Small intestine (tissue), 7 donors: ENCODE measurements around the gene KIAA1328. TPM values are rescaled to one million over a fixed set of nuclear protein-coding genes. Genes with fewer than 3 reads are reported as not detected.

Source experiments
- DNase-seq, 2 donors: peaks; one replicate each; pipeline versions ENCODE4 v3.0.0 to v3.0.0-alpha.2; 2013
- FAIRE-seq: peaks from 2 replicates; lab custom pipeline; 2012; peaks lifted over from hg19 to GRCh38; lab: Jason Lieb, UNC
- H3K27ac ChIP-seq, 3 donors: one replicate each; pipeline ENCODE4 v1.5.1; 2013; ENCODE audit warnings: low read length in 2 of 3, mild to moderate bottlenecking in 2 of 3, control low read depth in 1 of 3, inconsistent platforms in 1 of 3, low read depth in 1 of 3, moderate library complexity in 1 of 3
- H3K27me3 ChIP-seq, 3 donors: one replicate each; pipeline ENCODE4 v1.6.1; 2013; ENCODE audit warnings: low read length in 3 of 3, inconsistent platforms in 1 of 3; ENCODE audit not compliant: control insufficient read depth in 3 of 3, insufficient read depth in 3 of 3
- H3K36me3 ChIP-seq, 3 donors: one replicate each; pipeline ENCODE4 v1.6.1; 2013; ENCODE audit warnings: low read length in 3 of 3, inconsistent platforms in 1 of 3, low read depth in 1 of 3, mild to moderate bottlenecking in 1 of 3, moderate library complexity in 1 of 3; ENCODE audit not compliant: control insufficient read depth in 3 of 3, insufficient read depth in 2 of 3
- H3K4me1 ChIP-seq, 3 donors: one replicate each; pipeline ENCODE4 v1.6.1; 2013; ENCODE audit warnings: low read length in 2 of 3, inconsistent platforms in 1 of 3, low read depth in 1 of 3, mild to moderate bottlenecking in 1 of 3, moderate library complexity in 1 of 3; ENCODE audit not compliant: control insufficient read depth in 3 of 3, insufficient read depth in 2 of 3
- H3K4me3 ChIP-seq, 3 donors: one replicate each; pipeline ENCODE4 v1.5.1; 2013; ENCODE audit warnings: low read length in 3 of 3, control low read depth in 1 of 3, inconsistent platforms in 1 of 3, low read depth in 1 of 3, mild to moderate bottlenecking in 1 of 3, moderate library complexity in 1 of 3
- H3K9me3 ChIP-seq, 2 donors: one replicate each; pipeline ENCODE4 v1.6.1; 2013; ENCODE audit warnings: low read depth in 1 of 2, low read length in 1 of 2; ENCODE audit not compliant: control insufficient read depth in 2 of 2, insufficient read depth in 1 of 2
- WGBS, 3 donors: extraction: QIAGEN DNeasy Blood & Tissue Kit; methylation state at CpG; one replicate each; pipeline ENCODE4 v1.1.7; 2013; 5-methylcytosine and 5-hydroxymethylcytosine counted together
- polyA plus RNA-seq, 4 donors: library from polyadenylated mRNA; stranded (reverse) in 3 of 4; unstranded in 1 of 4; fragments of 200-250 nt in 3 of 4; fragments of 120-200 nt in 1 of 4; gene quantifications; one replicate each; pipeline versions ENCODE4 v1.2.1 to v1.2.3, GENCODE V29; 2013
- donor health status: healthy with polysubstance abuse.
- donor health status: control.
- donor health status: control.
- donor health status: Bipolar disorder and iron deficiency.
- donor health status: healthy.

The KIAA1328 gene
- polyA plus RNA-seq, 4 donors = 1.8 to 6.8 (median 2.6) TPM

- no peak overlapping the region for H3K4me3 ChIP-seq
- WGBS, 3 donors = 93 to 97% (median 97%) methylated on average over 2 of the region's 2 CpGs
- H3K36me3 ChIP-seq = no peaks in the 10 kb centered on the region
- H3K27me3 ChIP-seq = no peaks in the 10 kb centered on the region
- peaks cover 0 to 8% of the 10 kb centered on the region in 2 donors for H3K9me3 ChIP-seq
- FAIRE-seq (no peak), DNase-seq (no peak)
- no peak overlapping the region for H3K27ac ChIP-seq
- H3K4me1 ChIP-seq = no peaks in the 10 kb centered on the region
Measured at GRCh38 chr18:37199741-37200140, 370.8 kb downstream of the KIAA1328 start.

- DNase-seq = peak in 1 of 2 donors; percentile 5
- no peaks in the 10 kb centered on the region for H3K27me3 ChIP-seq
- H3K4me1 ChIP-seq = no peaks in the 10 kb centered on the region
- no peaks in the 10 kb centered on the region for H3K36me3 ChIP-seq
- no peak overlapping the region for H3K27ac ChIP-seq
- H3K9me3 ChIP-seq = peaks cover 0 to 9% of the 10 kb centered on the region in 2 donors
- WGBS, 3 donors = 80 to 82% (median 80%) methylated on average over 1 of the region's 1 CpG
- FAIRE-seq = no peak
- no peak overlapping the region for H3K4me3 ChIP-seq
Measured at GRCh38 chr18:37207343-37207742, 378.4 kb downstream of the KIAA1328 start.

GRCh38 chr18:37210781-37211180 is 381.9 kb downstream of the KIAA1328 start:
- H3K4me3 ChIP-seq = no peak overlapping the region
- FAIRE-seq = no peak
- DNase-seq = no peak
- no peaks in the 10 kb centered on the region for H3K36me3 ChIP-seq
- H3K27me3 ChIP-seq = no peaks in the 10 kb centered on the region
- 72 to 87% (median 80%) methylated on average over 1 of the region's 1 CpG for WGBS, 3 donors
- no peaks in the 10 kb centered on the region for H3K9me3 ChIP-seq
- no peaks in the 10 kb centered on the region for H3K4me1 ChIP-seq
- H3K27ac ChIP-seq = no peak overlapping the region

GRCh38 chr18:37218022-37218590 is 389.2 kb downstream of the KIAA1328 start:
- Histone ChIP-seq H3K4me1 (no peaks in the 10 kb centered on the region), H3K36me3 (peaks cover 0 to 3% (median 2%) of the 10 kb centered on the region in 3 donors), H3K27me3 (no peaks in the 10 kb centered on the region), H3K9me3 (peaks cover 0 to 15% of the 10 kb centered on the region in 2 donors), H3K4me3 (no peak overlapping the region), H3K27ac (no peak overlapping the region)
- WGBS, 3 donors = 56 to 63% (median 63%) methylated on average over 2 of the region's 2 CpGs
- FAIRE-seq (no peak), DNase-seq (no peak)

- Histone ChIP-seq H3K27me3 (no peaks in the 10 kb centered on the region), H3K36me3 (peaks cover 0 to 3% (median 2%) of the 10 kb centered on the region in 3 donors), H3K27ac (no peak overlapping the region), H3K4me1 (no peaks in the 10 kb centered on the region), H3K4me3 (no peak overlapping the region), H3K9me3 (peaks cover 0 to 15% of the 10 kb centered on the region in 2 donors)
- FAIRE-seq (no peak), DNase-seq (no peak)
- 69 to 85% (median 84%) methylated on average over 7 of the region's 7 CpGs for WGBS, 3 donors
Measured at GRCh38 chr18:37219257-37219656, 390.3 kb downstream of the KIAA1328 start.

GRCh38 chr18:37222354-37222998 is 393.5 kb downstream of the KIAA1328 start:
- Histone ChIP-seq H3K4me3 (no peak overlapping the region), H3K27me3 (no peaks in the 10 kb centered on the region), H3K36me3 (peaks cover 0 to 5% (median 2%) of the 10 kb centered on the region in 3 donors), H3K9me3 (peaks cover 0 to 15% of the 10 kb centered on the region in 2 donors), H3K27ac (no peak overlapping the region), H3K4me1 (no peaks in the 10 kb centered on the region)
- DNase-seq = no peak
- 85 to 95% (median 89%) methylated on average over 4 of the region's 4 CpGs for WGBS, 3 donors
- FAIRE-seq = no peak

- DNase-seq (no peak), FAIRE-seq (no peak)
- peaks cover 0 to 15% of the 10 kb centered on the region in 2 donors for H3K9me3 ChIP-seq
- H3K27me3 ChIP-seq = no peaks in the 10 kb centered on the region
- H3K4me1 ChIP-seq = no peaks in the 10 kb centered on the region
- no peak overlapping the region for H3K4me3 ChIP-seq
- H3K36me3 ChIP-seq = peaks cover 0 to 5% (median 2%) of the 10 kb centered on the region in 3 donors
- H3K27ac ChIP-seq = no peak overlapping the region
- WGBS, 3 donors = 71 to 78% (median 71%) methylated on average over 5 of the region's 5 CpGs
Measured at GRCh38 chr18:37222999-37223378, 394.1 kb downstream of the KIAA1328 start.

- WGBS, 3 donors = 76 to 85% (median 83%) methylated on average over 4 of the region's 4 CpGs
- no peak overlapping the region for H3K27ac ChIP-seq
- H3K36me3 ChIP-seq = peaks cover 0 to 2% (median 2%) of the 10 kb centered on the region in 3 donors
- DNase-seq = no peak
- H3K9me3 ChIP-seq = peaks cover 0 to 5% of the 10 kb centered on the region in 2 donors
- no peak for FAIRE-seq
- no peaks in the 10 kb centered on the region for H3K27me3 ChIP-seq
- no peaks in the 10 kb centered on the region for H3K4me1 ChIP-seq
- no peak overlapping the region for H3K4me3 ChIP-seq
Measured at GRCh38 chr18:37225279-37225678, 396.4 kb downstream of the KIAA1328 start.
